ENCODE results near the gene GRB10.

GRB10 gene

DNA sequence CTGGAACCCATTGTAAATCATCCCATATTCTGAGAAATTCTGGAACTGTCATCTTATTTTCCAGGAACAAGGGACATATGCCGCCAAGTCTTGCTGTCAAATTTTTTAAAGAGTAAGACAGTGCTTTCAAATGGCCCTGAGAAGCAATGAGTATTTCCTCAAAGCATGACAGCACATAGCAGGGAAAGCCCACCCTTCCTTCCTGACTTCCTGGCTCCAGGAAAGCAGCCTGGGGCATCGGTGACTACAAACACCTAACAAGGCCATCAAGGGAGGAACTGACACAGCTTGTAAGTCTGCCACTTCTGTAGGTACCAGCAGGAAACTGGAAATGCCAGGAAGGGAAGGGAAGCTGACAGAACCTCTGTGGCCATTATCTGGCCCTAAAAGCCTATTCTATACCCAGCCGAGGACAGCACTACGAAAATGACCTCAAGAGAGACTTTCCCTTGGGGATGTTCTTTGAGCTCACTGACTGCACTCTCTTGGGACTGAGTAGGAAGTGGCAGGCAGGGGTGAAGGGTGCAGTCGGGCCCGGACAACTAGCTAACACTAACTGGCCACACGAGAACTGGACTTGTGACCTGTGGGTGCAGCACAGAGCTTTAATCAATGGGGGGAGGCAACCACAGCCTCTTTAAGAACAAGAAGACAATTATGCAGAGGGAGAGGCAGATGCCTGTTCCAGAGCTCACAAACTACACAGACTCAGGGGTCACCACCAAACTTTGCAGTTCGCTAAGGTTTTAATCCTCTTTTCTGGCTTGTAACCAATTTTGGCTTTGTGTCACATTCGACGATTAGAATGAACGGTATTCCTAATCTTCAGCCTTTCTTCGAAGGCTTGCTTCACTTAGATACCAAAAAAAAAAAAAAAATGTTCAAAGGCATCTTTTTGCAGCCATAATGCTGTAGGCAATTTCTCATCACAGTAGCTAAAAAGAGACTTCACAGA lies 52.0 kb downstream of the GRB10 start:
- H3K9me3 ChIP-seq (ENCODE audit: insufficient read depth, low read length, severe bottlenecking) = no peaks in the 10 kb centered on the region
- no peak overlapping the region for H3K4me2 ChIP-seq (ENCODE audit: insufficient read depth, low read length)
- no peaks in the 10 kb centered on the region for H3K27me3 ChIP-seq (ENCODE audit: insufficient read depth, low read length, poor library complexity)
- no peak overlapping the region for H3K9ac ChIP-seq (ENCODE audit: low read depth, low read length)
- no peak for ATAC-seq (ENCODE audit: insufficient read depth, low read depth)
- H3K4me3 ChIP-seq (ENCODE audit: low read depth in 1 of 2, low read length in 2 of 2) = no peak overlapping the region
- H4K20me1 ChIP-seq (ENCODE audit: insufficient read depth, low read length) = no peaks in the 10 kb centered on the region
- H2AFZ ChIP-seq (ENCODE audit: low read depth, low read length) = no peak overlapping the region
- no peak for DNase-seq
- no peaks in the 10 kb centered on the region for H3K79me2 ChIP-seq (ENCODE audit: insufficient read depth, low read length)
- H3K27ac ChIP-seq (ENCODE audit: low read length) = no peak overlapping the region
- H3K4me1 ChIP-seq (ENCODE audit: insufficient read depth, low read length) = no peaks in the 10 kb centered on the region
- TF ChIP-seq EZH2 (IDR thresholded peaks at IDR 0.05; ENCODE audit: borderline replicate concordance, low read depth, low read length, severe bottlenecking) = no peak
- TF ChIP-seq, protein P1, sequence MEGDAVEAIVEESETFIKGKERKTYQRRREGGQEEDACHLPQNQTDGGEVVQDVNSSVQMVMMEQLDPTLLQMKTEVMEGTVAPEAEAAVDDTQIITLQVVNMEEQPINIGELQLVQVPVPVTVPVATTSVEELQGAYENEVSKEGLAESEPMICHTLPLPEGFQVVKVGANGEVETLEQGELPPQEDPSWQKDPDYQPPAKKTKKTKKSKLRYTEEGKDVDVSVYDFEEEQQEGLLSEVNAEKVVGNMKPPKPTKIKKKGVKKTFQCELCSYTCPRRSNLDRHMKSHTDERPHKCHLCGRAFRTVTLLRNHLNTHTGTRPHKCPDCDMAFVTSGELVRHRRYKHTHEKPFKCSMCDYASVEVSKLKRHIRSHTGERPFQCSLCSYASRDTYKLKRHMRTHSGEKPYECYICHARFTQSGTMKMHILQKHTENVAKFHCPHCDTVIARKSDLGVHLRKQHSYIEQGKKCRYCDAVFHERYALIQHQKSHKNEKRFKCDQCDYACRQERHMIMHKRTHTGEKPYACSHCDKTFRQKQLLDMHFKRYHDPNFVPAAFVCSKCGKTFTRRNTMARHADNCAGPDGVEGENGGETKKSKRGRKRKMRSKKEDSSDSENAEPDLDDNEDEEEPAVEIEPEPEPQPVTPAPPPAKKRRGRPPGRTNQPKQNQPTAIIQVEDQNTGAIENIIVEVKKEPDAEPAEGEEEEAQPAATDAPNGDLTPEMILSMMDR (IDR thresholded peaks at IDR 0.05; ENCODE audit: borderline replicate concordance, extremely low read depth, low read length, poor library complexity, severe bottlenecking) = no peak
- no peaks in the 10 kb centered on the region for H3K36me3 ChIP-seq (ENCODE audit: insufficient read depth, low read length)

DNA sequence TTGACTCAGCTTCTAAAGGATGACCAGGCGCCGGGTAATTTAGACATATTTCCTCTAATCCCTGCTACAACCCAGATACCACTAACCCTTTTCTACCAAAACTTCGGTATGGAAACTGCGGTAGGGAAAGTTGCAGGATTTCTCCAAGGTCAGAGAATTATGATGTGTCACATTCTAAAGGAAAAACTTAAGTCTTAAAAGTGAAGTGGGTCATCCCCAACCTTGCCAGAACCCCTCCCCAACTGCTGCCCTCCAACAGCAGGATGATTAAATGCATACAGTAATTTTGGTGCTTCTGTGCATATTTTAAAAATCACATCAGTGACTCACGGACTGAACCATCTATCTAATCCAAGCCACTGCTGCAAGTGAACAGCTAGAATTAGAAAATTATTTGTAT lies 52.7 kb downstream of the GRB10 start:
- H4K20me1 ChIP-seq (ENCODE audit: insufficient read depth, low read length) = no peaks in the 10 kb centered on the region
- no peak overlapping the region for H3K4me3 ChIP-seq (ENCODE audit: low read depth in 1 of 2, low read length in 2 of 2)
- H3K9ac ChIP-seq (ENCODE audit: low read depth, low read length) = no peak overlapping the region
- no peak for ATAC-seq (ENCODE audit: insufficient read depth, low read depth)
- no peak for DNase-seq
- TF ChIP-seq, protein P1 (IDR thresholded peaks at IDR 0.05; ENCODE audit: borderline replicate concordance, extremely low read depth, low read length, poor library complexity, severe bottlenecking) = no peak
- TF ChIP-seq EZH2 (IDR thresholded peaks at IDR 0.05; ENCODE audit: borderline replicate concordance, low read depth, low read length, severe bottlenecking) = no peak
- H3K79me2 ChIP-seq (ENCODE audit: insufficient read depth, low read length) = no peaks in the 10 kb centered on the region
- no peaks in the 10 kb centered on the region for H3K36me3 ChIP-seq (ENCODE audit: insufficient read depth, low read length)
- no peak overlapping the region for H2AFZ ChIP-seq (ENCODE audit: low read depth, low read length)
- H3K4me2 ChIP-seq (ENCODE audit: insufficient read depth, low read length) = no peak overlapping the region
- H3K4me1 ChIP-seq (ENCODE audit: insufficient read depth, low read length) = no peaks in the 10 kb centered on the region
- H3K27me3 ChIP-seq (ENCODE audit: insufficient read depth, low read length, poor library complexity) = peaks cover 1% of the 10 kb centered on the region
- no peak overlapping the region for H3K27ac ChIP-seq (ENCODE audit: low read length)
- H3K9me3 ChIP-seq (ENCODE audit: insufficient read depth, low read length, severe bottlenecking) = no peaks in the 10 kb centered on the region

DNA sequence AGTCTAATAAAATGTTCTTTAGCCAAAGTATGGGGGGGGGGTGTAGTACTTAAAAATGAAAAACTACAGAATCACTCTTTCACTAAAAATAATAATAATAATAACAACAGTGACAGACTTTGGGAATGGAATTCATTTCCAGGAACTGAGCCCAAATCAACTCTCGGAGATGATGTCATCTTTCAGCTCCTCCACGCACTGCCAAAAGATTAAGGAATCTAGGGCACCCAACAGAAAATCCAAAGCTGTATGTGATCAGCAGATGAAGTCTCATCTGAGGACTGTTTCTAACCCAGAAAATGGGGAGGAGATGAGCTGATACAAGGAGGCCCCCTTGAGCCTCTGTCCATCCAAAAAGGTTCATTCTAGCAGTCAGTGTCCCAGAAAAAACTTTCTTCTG lies 54.5 kb downstream of the GRB10 start:
- no peak for ATAC-seq (ENCODE audit: insufficient read depth, low read depth)
- H3K36me3 ChIP-seq (ENCODE audit: insufficient read depth, low read length) = no peaks in the 10 kb centered on the region

More for the DNA sequence above, 54.5 kb downstream of the GRB10 start:
- H4K20me1 ChIP-seq (ENCODE audit: insufficient read depth, low read length) = no peaks in the 10 kb centered on the region
- H2AFZ ChIP-seq (ENCODE audit: low read depth, low read length) = no peak overlapping the region
- no peaks in the 10 kb centered on the region for H3K79me2 ChIP-seq (ENCODE audit: insufficient read depth, low read length)
- no peak for DNase-seq
- H3K27ac ChIP-seq (ENCODE audit: low read length) = no peak overlapping the region
- H3K4me1 ChIP-seq (ENCODE audit: insufficient read depth, low read length) = no peaks in the 10 kb centered on the region
- no peaks in the 10 kb centered on the region for H3K9me3 ChIP-seq (ENCODE audit: insufficient read depth, low read length, severe bottlenecking)
- no peak overlapping the region for H3K4me3 ChIP-seq (ENCODE audit: low read depth in 1 of 2, low read length in 2 of 2)
- TF ChIP-seq, protein P1 (IDR thresholded peaks at IDR 0.05; ENCODE audit: borderline replicate concordance, extremely low read depth, low read length, poor library complexity, severe bottlenecking) = no peak
- TF ChIP-seq EZH2 (IDR thresholded peaks at IDR 0.05; ENCODE audit: borderline replicate concordance, low read depth, low read length, severe bottlenecking) = no peak
- H3K4me2 ChIP-seq (ENCODE audit: insufficient read depth, low read length) = no peak overlapping the region
- peaks cover 4% of the 10 kb centered on the region for H3K27me3 ChIP-seq (ENCODE audit: insufficient read depth, low read length, poor library complexity)
- H3K9ac ChIP-seq (ENCODE audit: low read depth, low read length) = no peak overlapping the region
